Esophagus squamous epithelium (tissue), 4 donors: Measurements from ENCODE around the gene CATSPERD.

ENCODE experiments used
- CTCF ChIP-seq, 6 experiments: fragments of 450-650 bp in 4 of 6; fragments of 200-600 bp in 2 of 6; sonication (generic) in 2 of 6; IDR thresholded peaks; one replicate each; pipeline ENCODE4 v1.5.1; 2016 to 2019; ENCODE audit warnings: antibody characterized with exemption in 6 of 6, mild to moderate bottlenecking in 4 of 6, moderate library complexity in 4 of 6
- POLR2A ChIP-seq, 4 donors: fragments of 450-650 bp; IDR thresholded peaks; one replicate each; pipeline ENCODE4 v1.6.1; 2017; ENCODE audit warnings: antibody characterized with exemption in 4 of 4, mild to moderate bottlenecking in 4 of 4, moderate library complexity in 3 of 4

GRCh38 chr19:5775668-5776309 is 55.4 kb downstream of the CATSPERD start:
- TF ChIP-seq CTCF (IDR thresholded peaks at IDR 0.05) (no peak), POLR2A (IDR thresholded peaks at IDR 0.05) (no peak)
